ENCODE results near the gene E2F2.

DNA sequence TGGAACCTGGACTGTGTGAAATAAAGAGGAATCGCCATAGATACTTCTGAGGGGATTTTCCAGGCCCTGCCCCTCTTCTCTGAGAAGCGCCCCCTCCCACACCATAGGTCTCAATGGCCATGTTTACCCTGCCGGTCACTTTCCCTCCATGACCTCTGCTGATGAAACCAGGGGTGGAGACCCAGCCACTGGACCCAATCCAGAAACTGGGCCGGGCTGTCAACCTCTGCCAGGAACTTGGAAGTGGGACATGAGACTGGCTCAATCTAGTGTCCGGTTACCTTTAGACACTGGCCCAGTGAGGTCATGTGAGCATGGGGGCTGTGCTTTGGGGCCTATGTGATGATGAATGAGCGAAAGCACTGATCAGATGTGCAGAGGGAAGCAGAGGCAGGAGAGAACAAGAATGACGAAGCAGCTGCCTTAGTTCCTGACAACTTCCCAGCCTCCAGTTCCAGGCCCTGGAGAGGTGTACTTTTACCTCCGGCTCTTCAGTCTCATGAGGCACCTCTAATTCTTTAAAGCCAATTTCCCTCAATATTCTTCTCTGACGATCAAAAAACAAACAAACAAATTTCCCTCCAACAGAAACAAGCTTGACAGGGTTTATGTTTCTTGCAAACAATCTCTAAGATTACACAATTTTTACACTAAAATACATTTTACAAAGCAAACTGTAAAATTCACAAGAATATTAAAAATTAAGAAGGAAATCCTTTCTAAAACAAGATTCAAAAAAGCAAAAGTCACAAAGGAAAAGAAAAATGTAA lies 52.0 kb downstream of the E2F2 start:
- TF ChIP-seq POLR2A (IDR thresholded peaks at IDR 0.05) = peak in 1 of 4 donors; percentile 46
- TF ChIP-seq, protein P1, sequence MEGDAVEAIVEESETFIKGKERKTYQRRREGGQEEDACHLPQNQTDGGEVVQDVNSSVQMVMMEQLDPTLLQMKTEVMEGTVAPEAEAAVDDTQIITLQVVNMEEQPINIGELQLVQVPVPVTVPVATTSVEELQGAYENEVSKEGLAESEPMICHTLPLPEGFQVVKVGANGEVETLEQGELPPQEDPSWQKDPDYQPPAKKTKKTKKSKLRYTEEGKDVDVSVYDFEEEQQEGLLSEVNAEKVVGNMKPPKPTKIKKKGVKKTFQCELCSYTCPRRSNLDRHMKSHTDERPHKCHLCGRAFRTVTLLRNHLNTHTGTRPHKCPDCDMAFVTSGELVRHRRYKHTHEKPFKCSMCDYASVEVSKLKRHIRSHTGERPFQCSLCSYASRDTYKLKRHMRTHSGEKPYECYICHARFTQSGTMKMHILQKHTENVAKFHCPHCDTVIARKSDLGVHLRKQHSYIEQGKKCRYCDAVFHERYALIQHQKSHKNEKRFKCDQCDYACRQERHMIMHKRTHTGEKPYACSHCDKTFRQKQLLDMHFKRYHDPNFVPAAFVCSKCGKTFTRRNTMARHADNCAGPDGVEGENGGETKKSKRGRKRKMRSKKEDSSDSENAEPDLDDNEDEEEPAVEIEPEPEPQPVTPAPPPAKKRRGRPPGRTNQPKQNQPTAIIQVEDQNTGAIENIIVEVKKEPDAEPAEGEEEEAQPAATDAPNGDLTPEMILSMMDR (IDR thresholded peaks at IDR 0.05) = no peak
